GM12878 (cell line): ENCODE data around the gene CDK5R1. TPM values are rescaled to one million over a fixed set of nuclear protein-coding genes. Genes with fewer than 3 reads are reported as not detected.

Source experiments
- BMI1 ChIP-seq: fragments of 450-650 bp; IDR thresholded peaks from 2 replicates; pipeline ENCODE4 v1.6.1; 2016; ENCODE audit warnings: mild to moderate bottlenecking, moderate library complexity, borderline replicate concordance
- CBFB ChIP-seq: IDR thresholded peaks from 2 replicates; pipeline ENCODE4 v1.6.1; 2016; ENCODE audit warnings: antibody characterized with exemption, low read depth
- CBX3 ChIP-seq: fragments of 200-600 bp; sonication (generic); IDR thresholded peaks from 2 replicates; pipeline ENCODE4 v1.6.1; 2016; ENCODE audit warnings: low read depth, borderline replicate concordance
- CEBPB ChIP-seq, 2 experiments: fragments of 150-350 bp in 1 of 2; IDR thresholded peaks; 2 replicates each; pipeline ENCODE4 v1.6.1; 2012 to 2014; ENCODE audit warnings: low read depth in 2 of 2, low read length in 2 of 2, borderline replicate concordance in 1 of 2, inconsistent platforms in 1 of 2
- DPF2 ChIP-seq: fragments of 450-650 bp; IDR thresholded peaks from 2 replicates; pipeline ENCODE4 v1.6.1; 2017; ENCODE audit warnings: mild to moderate bottlenecking
- EGR1 ChIP-seq, 2 experiments: IDR thresholded peaks; 1 replicate in 1 of 2; 2 replicates in 1 of 2; pipeline ENCODE4 v1.6.1; 2011 to 2012; ENCODE audit warnings: low read depth in 2 of 2, low read length in 2 of 2, borderline replicate concordance in 1 of 2, mild to moderate bottlenecking in 1 of 2, moderate library complexity in 1 of 2
- IKZF2 ChIP-seq, 2 experiments: fragments of 450-650 bp; IDR thresholded peaks; 2 replicates each; pipeline ENCODE4 v1.6.1; 2017; ENCODE audit warnings: mild to moderate bottlenecking in 2 of 2, moderate library complexity in 2 of 2
- IRF5 ChIP-seq: fragments of 450-650 bp; IDR thresholded peaks from 2 replicates; pipeline ENCODE4 v1.6.1; 2017; ENCODE audit warnings: borderline replicate concordance
- KDM1A ChIP-seq: fragments of 200-600 bp; sonication (generic); IDR thresholded peaks from 2 replicates; pipeline ENCODE4 v1.6.1; 2016; ENCODE audit warnings: borderline replicate concordance
- LARP7 ChIP-seq: fragments of 450-650 bp; IDR thresholded peaks from 2 replicates; pipeline ENCODE4 v1.6.1; 2017; ENCODE audit warnings: mild to moderate bottlenecking
- RELB ChIP-seq: fragments of 450-650 bp; IDR thresholded peaks from 2 replicates; pipeline ENCODE4 v1.6.1; 2017; ENCODE audit warnings: low read depth, mild to moderate bottlenecking, moderate library complexity
- RFX5 ChIP-seq: IDR thresholded peaks from 2 replicates; pipeline ENCODE4 v1.6.1; 2011; ENCODE audit warnings: low read depth, low read length, improper control_type of control experiment
- RUNX3 ChIP-seq: IDR thresholded peaks from 2 replicates; pipeline ENCODE4 v1.6.1; 2012; ENCODE audit warnings: low read length, inconsistent platforms
- SKIL ChIP-seq: fragments of 450-650 bp; IDR thresholded peaks from 2 replicates; pipeline ENCODE4 v1.6.1; 2017; ENCODE audit warnings: mild to moderate bottlenecking, low read depth, inconsistent platforms; ENCODE audit not compliant: poor library complexity, severe bottlenecking
- SUPT20H ChIP-seq: IDR thresholded peaks from 2 replicates; pipeline ENCODE4 v1.6.1; 2011; ENCODE audit warnings: low read depth, mild to moderate bottlenecking, low read length, moderate library complexity, borderline replicate concordance; ENCODE audit not compliant: control insufficient read depth
- USF1 ChIP-seq: IDR thresholded peaks from 2 replicates; pipeline ENCODE4 v1.6.1; 2011; ENCODE audit warnings: borderline replicate concordance, low read depth, mild to moderate bottlenecking, moderate library complexity, mixed read lengths, low read length; ENCODE audit not compliant: insufficient read depth; ENCODE audit errors: extremely low read length
- YBX1 ChIP-seq: fragments of 450-650 bp; IDR thresholded peaks from 2 replicates; pipeline ENCODE4 v1.6.1; 2016; ENCODE audit warnings: antibody characterized with exemption
- ZNF207 ChIP-seq: fragments of 450-650 bp; IDR thresholded peaks from 2 replicates; pipeline ENCODE4 v1.6.1; 2014; ENCODE audit warnings: antibody characterized with exemption, mild to moderate bottlenecking, borderline replicate concordance
- ZNF24 ChIP-seq: fragments of 450-650 bp; IDR thresholded peaks from 2 replicates; pipeline ENCODE4 v1.6.1; 2017; ENCODE audit warnings: antibody characterized with exemption, mild to moderate bottlenecking
- ZNF687 ChIP-seq: fragments of 450-650 bp; IDR thresholded peaks from 2 replicates; pipeline ENCODE4 v1.6.1; 2017; ENCODE audit warnings: mild to moderate bottlenecking, moderate library complexity
- polyA plus RNA-seq, 11 experiments: library from polyadenylated mRNA; depleted of rRNA in 4 of 11; unstranded in 6 of 11; stranded (reverse) in 5 of 11; fragments of >200 nt; fragmentation: Nextera tagmentation in 4 of 11; fragmentation: Illumina TruSeq in 1 of 11; extraction: Ambion mirVana in 4 of 11; extraction: Trizol in 1 of 11; gene quantifications; 1 replicate in 1 of 11; 2 replicates in 10 of 11; pipeline versions ENCODE4 v1.2.1 to v1.2.3, GENCODE V29; 2011 to 2016; ENCODE audit warnings: inconsistent platforms in 2 of 11, missing spikeins in 2 of 11, low read depth in 1 of 11
- total RNA-seq, 4 experiments: library from RNA; depleted of rRNA in 3 of 4; stranded (reverse); fragments of >200 nt in 3 of 4; fragmentation: Illumina TruSeq in 1 of 4; extraction: Trizol in 1 of 4; gene quantifications; 2 replicates each; pipeline versions ENCODE4 v1.2.1 to v1.2.3, GENCODE V29; 2013 to 2021

Gene CDK5R1
- total and polyA plus RNA-seq, 10 of the 15 experiments (the other 5 are each of a cell fraction or from before 2014, with no cell fraction given) = 1.1 to 28.3 (median 12.2) TPM

GRCh38 chr17:32520104-32520701 lies 33.4 kb downstream of the CDK5R1 start (continued):
- TF ChIP-seq ZNF24 (no peak), RFX5 (no peak), KDM1A (no peak), ZNF207 (no peak), DPF2 (no peak; the same call in 1 of the 2 replicates), USF1 (no peak), IRF5 (no peak), CBFB (no peak; the same call in 1 of the 2 replicates), CEBPB (IDR thresholded peaks at IDR 0.05; ENCODE audit: borderline replicate concordance in 1 of 2, low read depth in 2 of 2, low read length in 2 of 2) (no peak), BMI1 (no peak), LARP7 (0 out of 2 replicates have a peak, but pooled peaks have one; percentile 15), RELB (no peak; the same call in 1 of the 2 replicates), ZNF687 (peak; percentile 95), IKZF2 (IDR thresholded peaks at IDR 0.05) (peak in 1 of 2 experiments; percentile 61; a peak in 1 of 4 replicates), YBX1 (no peak), CBX3 (no peak), SUPT20H (no peak), RUNX3 (peak; percentile 34; the same call in 1 of the 2 replicates), EGR1 (IDR thresholded peaks at IDR 0.05; ENCODE audit: borderline replicate concordance in 1 of 2, low read depth in 2 of 2, low read length in 2 of 2) (no peak), SKIL (peak; percentile 16)
